Endothelial cell of umbilical vein (primary cell): ENCODE data around the gene ABCA8. TPM values are rescaled to one million over a fixed set of nuclear protein-coding genes. Genes with fewer than 3 reads are reported as not detected.

Experiments used
- BruUV-seq: library from RNA; stranded (reverse); fragments of 400-500 nt; replicated peaks from 2 replicates; lab custom pipeline; 2021; lab: Mats Ljungman, UMichigan
- CTCF ChIA-PET: fragments of 300-600, 350-600 bp; sonication (Branson Sonifier 250); formaldehyde crosslinking; loops from one replicate; lab custom pipeline; 2021; ENCODE audit warnings: antibody characterized with exemption, inconsistent platforms; lab: Charles Lee
- POLR2A ChIA-PET: fragments of 300-600, 350-600 bp; sonication (Branson Sonifier 250); formaldehyde crosslinking; loops from one replicate; lab custom pipeline; 2021; ENCODE audit warnings: antibody characterized with exemption, inconsistent platforms; lab: Charles Lee
- DNase-seq: peaks from one replicate; pipeline ENCODE4 v3.0.0-alpha.2; 2011; ENCODE audit warnings: low read depth, low spot score
- FAIRE-seq: peaks from 2 replicates; lab custom pipeline; 2011; peaks lifted over from hg19 to GRCh38; lab: Jason Lieb, UNC
- H2AFZ ChIP-seq: 2 replicates; pipeline ENCODE4 v1.6.0; 2012; ENCODE audit warnings: low read depth, low read length, control low read depth, inconsistent platforms
- H3K27ac ChIP-seq: 2 replicates; pipeline ENCODE4 v1.5.1; 2011; ENCODE audit warnings: low read depth, mild to moderate bottlenecking, control low read depth, low read length, moderate library complexity; ENCODE audit not compliant: insufficient read depth
- H3K27me3 ChIP-seq, 2 experiments: 2 replicates each; pipeline versions ENCODE4 v1.6.0 to v1.6.1; 2011; ENCODE audit warnings: low read length in 2 of 2, mixed read lengths in 1 of 2; ENCODE audit not compliant: control insufficient read depth in 2 of 2, insufficient read depth in 2 of 2
- H3K36me3 ChIP-seq, 2 experiments: 2 replicates in 1 of 2; 3 replicates in 1 of 2; pipeline ENCODE4 v1.5.1; 2011; ENCODE audit warnings: low read length in 2 of 2, mild to moderate bottlenecking in 1 of 2, moderate library complexity in 1 of 2; ENCODE audit not compliant: control insufficient read depth in 2 of 2, insufficient read depth in 2 of 2; ENCODE audit errors: extremely low read depth in 1 of 2
- H3K4me1 ChIP-seq: 3 replicates; pipeline ENCODE4 v1.5.1; 2011; ENCODE audit warnings: mild to moderate bottlenecking, low read length; ENCODE audit not compliant: control insufficient read depth, insufficient read depth; ENCODE audit errors: extremely low read depth
- H3K4me2 ChIP-seq: 2 replicates; pipeline ENCODE4 v1.6.1; 2011; ENCODE audit warnings: low read length, control low read depth, mixed read lengths; ENCODE audit not compliant: insufficient read depth
- H3K4me3 ChIP-seq, 3 experiments: fragments of 200-600 bp in 1 of 3; sonication (generic), shearing (Covaris generic) in 1 of 3; replicated peaks in 1 of 3; 2 replicates each; pipeline ENCODE4 v1.5.1; 2011 to 2016; ENCODE audit warnings: control low read depth in 3 of 3, low read length in 3 of 3, mild to moderate bottlenecking in 2 of 3, inconsistent platforms in 1 of 3, low read depth in 1 of 3, moderate library complexity in 1 of 3; ENCODE audit not compliant: insufficient read depth in 1 of 3
- H3K79me2 ChIP-seq: 2 replicates; pipeline ENCODE4 v1.6.0; 2012; ENCODE audit warnings: low read length, inconsistent platforms; ENCODE audit not compliant: control insufficient read depth, insufficient read depth
- H3K9ac ChIP-seq: replicated peaks from 2 replicates; pipeline ENCODE3; 2011; ENCODE audit warnings: low read length, control low read depth; ENCODE audit not compliant: insufficient read depth; ENCODE audit errors: extremely low read depth
- H3K9me1 ChIP-seq: replicated peaks from 3 replicates; pipeline ENCODE4 v1.6.0; 2011; ENCODE audit warnings: mild to moderate bottlenecking, low read length; ENCODE audit not compliant: control insufficient read depth, insufficient read depth; ENCODE audit errors: extremely low read depth
- H3K9me3 ChIP-seq: replicated peaks from 2 replicates; pipeline ENCODE4 v1.5.1; 2012; ENCODE audit warnings: low read length, inconsistent platforms; ENCODE audit not compliant: control insufficient read depth, insufficient read depth
- H4K20me1 ChIP-seq: replicated peaks from 2 replicates; pipeline ENCODE3; 2011; ENCODE audit warnings: mild to moderate bottlenecking, low read length; ENCODE audit not compliant: control insufficient read depth, insufficient read depth; ENCODE audit errors: extremely low read depth
- EZH2 ChIP-seq: IDR thresholded peaks from 2 replicates; pipeline ENCODE4 v1.6.1; 2012; ENCODE audit warnings: borderline replicate concordance, low read depth, mild to moderate bottlenecking, moderate library complexity, low read length, inconsistent platforms; ENCODE audit not compliant: severe bottlenecking
- FOS ChIP-seq: IDR thresholded peaks from 2 replicates; pipeline ENCODE4 v1.6.1; 2011; ENCODE audit warnings: mild to moderate bottlenecking, low read length, moderate library complexity, borderline replicate concordance; ENCODE audit not compliant: insufficient read depth
- GATA2 ChIP-seq: IDR thresholded peaks from 2 replicates; pipeline ENCODE4 v1.7.0; 2011; ENCODE audit warnings: low read depth, mild to moderate bottlenecking, moderate library complexity, mixed read lengths, low read length; ENCODE audit not compliant: insufficient read length, insufficient read depth
- JUN ChIP-seq: IDR thresholded peaks from 2 replicates; pipeline ENCODE4 v1.6.1; 2011; ENCODE audit warnings: borderline replicate concordance, low read depth; ENCODE audit not compliant: insufficient read length, insufficient read depth
- MYC ChIP-seq: IDR thresholded peaks from one replicate; pipeline ENCODE4 v1.6.1; 2011; ENCODE audit warnings: mild to moderate bottlenecking, low read depth, low read length
- POLR2A ChIP-seq: IDR thresholded peaks from 2 replicates; pipeline ENCODE4 v1.6.1; 2012; ENCODE audit warnings: low read depth, mild to moderate bottlenecking, control low read depth, low read length
- POLR2AphosphoS5 ChIP-seq: IDR thresholded peaks from 2 replicates; pipeline ENCODE4 v1.6.1; 2012; ENCODE audit warnings: low read depth, mild to moderate bottlenecking, control low read depth, low read length, moderate library complexity; ENCODE audit not compliant: insufficient read depth
- dilution Hi-C: fragments of 300-500 bp; cut with MboI; formaldehyde crosslinking; loops from one replicate; pipeline ENCODE4 v1.15.0; 2019; ENCODE audit warnings: low sequenced_read_pairs; ENCODE audit not compliant: extremely low pct_ligation_motif_present
- intact Hi-C: fragments of 100-400 bp; cut with micrococcal nuclease; formaldehyde crosslinking; loops from one replicate; pipeline ENCODE4 v1.10.0; 2022
- polyA plus RNA-seq, 4 experiments: library from polyadenylated mRNA; depleted of rRNA in 3 of 4; stranded (reverse) in 3 of 4; unstranded in 1 of 4; fragments of >200 nt; gene quantifications; 2 replicates each; pipeline versions ENCODE4 v1.2.1 to v1.2.3, GENCODE V29; 2011 to 2012; ENCODE audit warnings: missing spikeins in 1 of 4
- total RNA-seq: library from RNA; stranded (reverse); gene quantifications from 2 replicates; pipeline ENCODE4 v1.2.3, GENCODE V29; 2021
- TF ChIP-seq, protein P1 (sequence below), 2 donors: IDR thresholded peaks; 1 replicate in 1 of 2; 2 replicates in 1 of 2; pipeline ENCODE4 v1.5.1; 2011; ENCODE audit warnings: low read length in 2 of 2, mild to moderate bottlenecking in 2 of 2, moderate library complexity in 2 of 2, control low read depth in 1 of 2, inconsistent platforms in 1 of 2, low read depth in 1 of 2; ENCODE audit not compliant: insufficient read depth in 1 of 2; ENCODE audit errors: extremely low read depth in 1 of 2
- TF ChIP-seq, protein P2 (sequence below): IDR thresholded peaks from 2 replicates; pipeline ENCODE4 v1.6.1; 2011; ENCODE audit not compliant: insufficient read depth, insufficient read length

Gene ABCA8
- total and polyA plus RNA-seq, 2 donors (not counting 3 experiments of a cell fraction or from before 2014, with no cell fraction given) = 0.99 to 1.7 TPM

DNA sequence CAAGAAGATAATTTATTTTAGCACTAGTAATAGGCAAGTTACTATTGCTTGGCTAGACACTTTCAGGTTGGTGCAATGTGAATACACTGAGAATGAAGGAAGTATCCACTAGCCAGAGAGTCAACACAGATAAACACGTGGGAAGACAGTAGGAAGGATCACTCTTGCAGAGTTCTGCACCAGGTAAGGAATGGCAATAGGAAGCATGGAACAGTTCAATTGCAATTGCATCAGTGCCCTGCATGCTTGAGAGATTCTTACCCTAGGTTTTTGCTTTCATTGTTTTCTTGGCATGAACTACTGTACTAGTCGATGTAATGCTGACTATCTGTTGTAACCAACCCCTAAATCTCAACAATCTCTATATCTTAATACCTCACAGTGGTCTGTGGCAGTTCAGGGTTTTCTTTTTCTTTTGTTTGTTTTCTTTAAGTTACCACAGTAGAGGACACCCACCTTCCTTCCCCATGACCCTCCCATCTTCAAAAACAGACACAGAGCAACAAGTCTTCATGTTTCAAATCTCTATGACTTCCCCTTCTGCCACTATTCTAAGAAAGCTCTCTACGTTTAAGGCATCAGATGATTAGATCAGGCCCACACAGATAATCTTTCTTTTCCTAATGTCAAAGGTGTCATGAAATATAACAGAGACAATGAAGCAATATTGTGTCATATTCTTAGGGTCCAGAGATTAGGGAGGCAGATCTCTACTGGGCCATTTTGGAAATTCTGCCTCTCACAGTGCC lies 18.1 kb upstream of the ABCA8 start:
- H3K9me1 ChIP-seq = no peaks in the 10 kb centered on the region
- intact Hi-C loops = no loop called here
- no peaks in the 10 kb centered on the region for H3K9me3 ChIP-seq
- H2AFZ ChIP-seq = peak overlapping the region; percentile 48
- dilution Hi-C loops = no loop called here
- CTCF ChIA-PET = interaction anchor here (1.0 to 1.2 kb wide), 2 partner anchors 198 to 201 kb away, joined by 3 to 4 read pairs; no protein-coding TSS in a partner anchor
- no peaks in the 10 kb centered on the region for H4K20me1 ChIP-seq
- no TSS peak for BruUV-seq
- no peak overlapping the region for H3K27ac ChIP-seq
- POLR2A ChIA-PET = no interaction called here
- no peak overlapping the region for H3K4me2 ChIP-seq
- TF ChIP-seq EZH2 = no peak
- TF ChIP-seq, protein P1, sequence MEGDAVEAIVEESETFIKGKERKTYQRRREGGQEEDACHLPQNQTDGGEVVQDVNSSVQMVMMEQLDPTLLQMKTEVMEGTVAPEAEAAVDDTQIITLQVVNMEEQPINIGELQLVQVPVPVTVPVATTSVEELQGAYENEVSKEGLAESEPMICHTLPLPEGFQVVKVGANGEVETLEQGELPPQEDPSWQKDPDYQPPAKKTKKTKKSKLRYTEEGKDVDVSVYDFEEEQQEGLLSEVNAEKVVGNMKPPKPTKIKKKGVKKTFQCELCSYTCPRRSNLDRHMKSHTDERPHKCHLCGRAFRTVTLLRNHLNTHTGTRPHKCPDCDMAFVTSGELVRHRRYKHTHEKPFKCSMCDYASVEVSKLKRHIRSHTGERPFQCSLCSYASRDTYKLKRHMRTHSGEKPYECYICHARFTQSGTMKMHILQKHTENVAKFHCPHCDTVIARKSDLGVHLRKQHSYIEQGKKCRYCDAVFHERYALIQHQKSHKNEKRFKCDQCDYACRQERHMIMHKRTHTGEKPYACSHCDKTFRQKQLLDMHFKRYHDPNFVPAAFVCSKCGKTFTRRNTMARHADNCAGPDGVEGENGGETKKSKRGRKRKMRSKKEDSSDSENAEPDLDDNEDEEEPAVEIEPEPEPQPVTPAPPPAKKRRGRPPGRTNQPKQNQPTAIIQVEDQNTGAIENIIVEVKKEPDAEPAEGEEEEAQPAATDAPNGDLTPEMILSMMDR (IDR thresholded peaks at IDR 0.05; ENCODE audit: extremely low read depth in 1 of 2, insufficient read depth in 1 of 2, low read depth in 1 of 2, low read length in 2 of 2) = no peak
- no peak for TF ChIP-seq GATA2
- no peak for TF ChIP-seq JUN
- no peak for TF ChIP-seq FOS
- no peak for TF ChIP-seq POLR2A
- TF ChIP-seq MYC = no peak
- no peak for TF ChIP-seq POLR2AphosphoS5
- TF ChIP-seq, protein P2, sequence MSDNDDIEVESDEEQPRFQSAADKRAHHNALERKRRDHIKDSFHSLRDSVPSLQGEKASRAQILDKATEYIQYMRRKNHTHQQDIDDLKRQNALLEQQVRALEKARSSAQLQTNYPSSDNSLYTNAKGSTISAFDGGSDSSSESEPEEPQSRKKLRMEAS = no peak
- no peaks in the 10 kb centered on the region for H3K27me3 ChIP-seq
- H3K9ac ChIP-seq = no peak overlapping the region
- no peaks in the 10 kb centered on the region for H3K36me3 ChIP-seq
- FAIRE-seq = no peak
- no peak overlapping the region for H3K4me3 ChIP-seq
- no peaks in the 10 kb centered on the region for H3K4me1 ChIP-seq
- peak; percentile 26 for DNase-seq
- no peaks in the 10 kb centered on the region for H3K79me2 ChIP-seq
